ENCODE results near the gene PIP5K1B.
"Not testable (repeated sequence)": the region's sequence is repeated elsewhere in the genome, so short reads cannot be mapped to it uniquely, and the experiment has no call there.

PIP5K1B gene, protein sequence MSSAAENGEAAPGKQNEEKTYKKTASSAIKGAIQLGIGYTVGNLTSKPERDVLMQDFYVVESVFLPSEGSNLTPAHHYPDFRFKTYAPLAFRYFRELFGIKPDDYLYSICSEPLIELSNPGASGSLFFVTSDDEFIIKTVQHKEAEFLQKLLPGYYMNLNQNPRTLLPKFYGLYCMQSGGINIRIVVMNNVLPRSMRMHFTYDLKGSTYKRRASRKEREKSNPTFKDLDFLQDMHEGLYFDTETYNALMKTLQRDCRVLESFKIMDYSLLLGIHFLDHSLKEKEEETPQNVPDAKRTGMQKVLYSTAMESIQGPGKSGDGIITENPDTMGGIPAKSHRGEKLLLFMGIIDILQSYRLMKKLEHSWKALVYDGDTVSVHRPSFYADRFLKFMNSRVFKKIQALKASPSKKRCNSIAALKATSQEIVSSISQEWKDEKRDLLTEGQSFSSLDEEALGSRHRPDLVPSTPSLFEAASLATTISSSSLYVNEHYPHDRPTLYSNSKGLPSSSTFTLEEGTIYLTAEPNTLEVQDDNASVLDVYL

DNA sequence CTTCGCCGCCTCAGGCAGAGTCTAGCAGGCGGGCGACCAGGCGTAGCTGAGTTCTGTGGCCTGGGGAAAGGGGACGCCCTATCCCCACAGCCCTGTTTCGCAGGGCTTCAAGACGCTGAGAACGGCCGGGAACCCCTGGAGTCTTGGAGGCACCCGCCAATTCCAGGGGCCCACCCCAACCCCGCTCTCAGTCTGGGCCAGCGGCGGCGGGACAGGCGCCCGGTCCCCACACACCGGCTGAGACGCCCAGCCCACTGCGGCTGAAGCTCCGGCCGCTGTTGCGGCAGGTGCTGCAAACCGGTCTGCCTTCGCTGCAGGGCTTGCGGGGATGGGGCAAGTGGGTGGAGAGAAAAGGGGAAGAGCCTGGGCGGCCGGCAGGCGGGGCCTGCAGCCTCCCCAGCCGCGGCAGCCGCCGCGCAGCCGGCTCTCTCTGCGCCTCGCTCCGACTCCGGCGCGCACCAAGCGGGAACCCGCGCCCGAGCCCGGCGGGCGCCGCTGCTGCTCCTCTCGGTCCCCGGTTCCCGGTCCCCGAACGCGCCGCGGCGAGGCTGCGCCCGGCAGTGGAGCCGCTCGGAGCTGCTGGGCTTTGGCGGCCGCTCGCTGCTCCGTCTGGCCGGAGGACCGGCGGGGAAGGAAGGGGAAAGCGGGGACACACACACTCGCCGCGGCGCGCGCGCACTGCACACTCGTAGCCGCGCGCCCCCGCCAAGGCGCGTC is at the start of gene PIP5K1B:
Gene PIP5K1B, plus strand, starts transcription at position 427 of the 717 bp plus-strand sequence. CDS start 117,375 bp downstream, outside the sequence.
- DNase-seq: no peak

DNA sequence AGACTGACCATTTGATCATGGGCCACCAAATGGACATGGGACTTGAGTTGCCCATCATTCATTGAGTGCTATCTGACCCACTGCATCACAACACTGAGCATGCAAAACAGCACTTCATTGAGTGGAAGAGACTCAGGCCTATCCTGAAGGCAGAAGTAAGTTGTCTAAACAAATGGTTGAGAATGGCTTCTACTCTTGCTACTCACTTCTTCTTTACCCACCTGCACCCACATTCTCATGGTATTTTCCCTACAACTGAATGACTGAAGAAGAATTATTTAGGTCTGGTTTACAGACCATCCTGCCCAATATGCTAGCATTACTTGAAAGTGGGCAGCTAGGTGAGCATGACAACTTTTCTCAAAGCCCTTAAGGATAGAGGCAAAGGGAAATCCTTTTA is 41.0 kb upstream of the PIP5K1B start:
- DNase-seq: no peak

DNA sequence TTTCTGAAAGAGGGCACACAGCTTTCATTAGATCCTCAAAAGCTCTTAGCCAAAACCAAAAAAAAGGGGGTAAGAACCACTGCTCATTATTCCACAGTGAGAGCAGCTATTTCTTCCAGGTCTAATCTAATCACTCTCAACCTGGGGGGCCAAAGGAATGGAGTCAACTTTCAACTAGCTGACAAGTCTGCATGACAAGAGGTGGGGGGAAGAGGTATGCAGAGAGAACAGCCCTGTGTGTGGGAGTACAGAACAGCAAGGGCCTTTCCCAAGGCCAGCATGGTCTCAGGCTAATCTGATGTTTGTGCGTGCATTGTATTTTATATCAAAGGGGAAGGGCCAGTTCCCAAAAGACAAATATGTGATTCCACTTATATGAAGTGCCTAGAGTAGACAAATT is 36.9 kb upstream of the PIP5K1B start:
- DNase-seq: no peak

DNA sequence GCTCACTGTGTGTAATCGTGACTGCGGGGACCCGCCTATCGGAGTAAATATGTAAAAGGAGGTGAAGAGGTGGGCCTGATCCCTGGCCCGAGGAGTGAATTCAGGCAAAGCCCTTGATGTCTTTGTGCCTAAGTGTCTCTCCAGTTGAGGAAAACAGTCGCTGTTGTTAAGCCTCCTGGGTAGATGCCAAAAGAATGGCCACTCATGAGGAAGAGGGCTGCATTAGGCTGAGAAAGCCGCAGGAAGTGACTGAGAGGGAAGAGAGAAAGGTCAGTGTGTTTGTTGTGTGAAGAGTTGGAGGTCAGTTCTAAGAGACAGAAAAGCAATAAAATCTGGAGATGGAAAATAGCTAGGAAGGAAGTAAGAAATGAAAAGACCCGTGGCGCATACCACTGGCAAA is 35.8 kb upstream of the PIP5K1B start:
- no peak for DNase-seq

DNA sequence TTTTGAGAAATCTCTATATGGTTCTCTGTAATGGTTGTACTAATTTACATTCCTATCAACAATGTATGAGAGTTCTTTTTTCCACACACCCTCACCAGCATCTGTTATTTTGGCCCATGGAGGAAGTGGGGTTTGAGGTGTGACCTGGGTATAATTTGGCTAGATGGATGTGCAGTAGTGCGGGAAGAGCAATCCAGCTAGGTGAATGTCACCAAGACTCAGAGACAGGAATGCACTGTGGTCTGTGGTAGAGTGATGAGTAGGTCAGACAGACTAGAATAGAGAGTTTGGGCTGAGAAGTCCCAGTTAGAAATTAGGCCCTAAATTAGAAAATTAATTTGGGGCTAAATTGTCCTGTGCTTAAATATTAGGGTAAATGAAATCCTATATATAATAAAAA is 32.8 kb upstream of the PIP5K1B start:
- DNase-seq: no peak

DNA sequence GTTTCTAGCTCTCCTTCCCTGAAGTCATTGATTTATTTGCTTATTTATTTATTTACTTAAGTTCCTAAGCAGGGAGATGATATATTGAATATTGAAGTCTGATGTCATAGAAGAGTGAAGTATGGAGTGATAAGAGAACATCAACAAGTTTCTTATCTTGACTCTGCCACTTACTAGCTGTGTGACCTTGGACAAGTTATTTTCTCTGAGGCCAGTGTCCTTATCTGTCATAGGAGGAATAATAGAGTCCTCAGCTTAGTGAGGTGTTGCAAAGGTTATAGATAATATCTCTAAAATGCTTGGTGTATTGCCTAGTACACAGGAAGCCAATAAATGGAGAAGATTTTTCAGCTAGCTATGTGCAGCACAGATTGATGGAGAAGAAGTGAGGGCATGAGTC is 32.4 kb upstream of the PIP5K1B start:
- DNase-seq: no peak

DNA sequence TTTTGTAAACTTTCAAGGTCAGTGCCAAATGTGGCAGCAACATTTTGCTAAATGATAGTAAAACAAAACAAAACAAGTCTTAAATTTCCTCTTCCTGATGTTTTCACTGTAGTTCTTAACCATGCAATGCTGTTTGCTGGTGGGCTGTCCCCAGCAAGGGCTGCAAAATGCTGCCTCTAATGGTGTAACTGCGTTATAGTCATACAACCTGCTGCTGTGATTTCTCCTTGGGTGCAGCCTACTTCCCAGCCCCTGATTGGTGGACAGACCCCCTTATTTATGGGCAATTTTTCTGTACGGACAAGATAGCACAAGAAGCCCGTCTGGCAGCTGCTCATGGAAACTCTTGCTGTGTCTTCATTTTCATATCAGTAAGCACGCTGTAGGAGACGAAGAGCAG is 26.6 kb upstream of the PIP5K1B start:
- no peak for DNase-seq

DNA sequence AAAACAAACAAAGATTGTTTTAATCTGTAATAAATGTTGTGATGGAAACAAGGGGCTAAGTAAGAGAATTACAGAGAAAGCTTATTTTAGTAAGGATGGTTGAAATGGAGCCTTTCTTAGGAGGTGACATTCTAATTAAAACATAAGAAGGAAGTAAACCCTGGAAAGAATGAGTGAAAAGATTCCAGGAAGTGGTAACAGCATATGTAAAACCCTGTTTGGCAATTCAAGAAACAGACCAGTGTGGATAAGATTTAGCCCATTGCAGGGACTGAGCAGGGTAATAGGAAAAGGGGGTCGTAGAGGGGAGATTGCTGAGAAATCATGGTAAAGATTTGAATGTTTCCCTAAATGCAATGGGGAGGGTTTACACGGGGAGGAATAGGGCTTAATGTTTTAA is 21.6 kb upstream of the PIP5K1B start:
- DNase-seq: no peak

DNA sequence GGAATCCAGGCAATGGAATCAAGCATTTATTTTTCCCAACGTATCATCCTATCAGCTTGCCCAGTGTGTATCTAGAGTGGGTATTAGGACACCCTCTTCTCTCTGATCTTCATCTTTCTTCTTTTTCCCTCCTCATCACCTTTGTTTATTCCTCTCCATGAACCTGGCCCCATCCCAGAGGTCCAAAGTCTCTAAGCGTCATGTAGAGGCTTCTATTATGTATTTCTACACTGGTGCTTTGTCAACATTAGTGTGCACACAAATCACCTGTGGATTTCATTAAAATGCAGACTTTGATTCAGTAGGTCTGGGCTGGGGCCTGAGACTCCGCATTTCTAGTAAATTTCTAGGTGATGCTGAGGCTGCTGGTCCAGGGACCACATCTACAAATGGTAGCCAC is 19.8 kb upstream of the PIP5K1B start:
- DNase-seq: no peak

DNA sequence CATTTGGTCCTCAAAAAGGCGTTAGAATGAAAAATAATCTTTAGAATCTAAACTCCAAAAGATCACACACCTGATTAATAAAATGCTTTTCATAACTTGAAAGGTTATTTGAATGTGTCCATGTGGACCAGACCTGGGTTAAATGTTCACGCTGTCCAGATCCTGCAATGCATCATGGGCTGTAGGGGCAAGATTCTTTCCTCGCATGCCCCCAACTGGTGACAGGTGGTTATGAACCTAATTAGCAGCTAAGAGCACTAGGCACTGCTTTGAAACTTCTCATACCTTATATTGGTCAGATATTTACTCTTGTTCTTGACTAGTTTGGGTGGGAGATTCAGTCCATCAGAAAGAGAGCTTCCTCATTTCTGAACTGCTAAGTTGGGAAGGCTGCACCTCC is 19.3 kb upstream of the PIP5K1B start:
- DNase-seq: no peak

DNA sequence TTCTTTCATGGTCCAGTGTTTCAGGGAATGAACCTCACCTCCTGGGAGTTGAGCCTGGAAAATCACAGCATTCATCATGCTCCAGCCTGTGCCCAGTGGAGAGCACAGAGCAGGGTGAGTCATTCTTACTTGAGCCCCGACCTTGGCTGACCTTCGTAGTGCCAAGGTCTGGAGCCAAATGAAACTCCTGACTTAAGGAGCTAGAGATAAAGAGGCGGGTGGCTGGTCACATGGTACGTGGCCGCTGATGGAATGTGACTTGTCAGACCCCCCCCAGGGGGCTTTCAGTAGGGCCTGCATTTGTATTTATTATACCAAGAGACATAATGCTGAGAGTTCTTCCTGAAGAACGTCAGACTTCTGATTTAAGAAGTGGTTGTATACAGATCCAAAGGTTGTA is 15.0 kb upstream of the PIP5K1B start:
- DNase-seq: no peak

DNA sequence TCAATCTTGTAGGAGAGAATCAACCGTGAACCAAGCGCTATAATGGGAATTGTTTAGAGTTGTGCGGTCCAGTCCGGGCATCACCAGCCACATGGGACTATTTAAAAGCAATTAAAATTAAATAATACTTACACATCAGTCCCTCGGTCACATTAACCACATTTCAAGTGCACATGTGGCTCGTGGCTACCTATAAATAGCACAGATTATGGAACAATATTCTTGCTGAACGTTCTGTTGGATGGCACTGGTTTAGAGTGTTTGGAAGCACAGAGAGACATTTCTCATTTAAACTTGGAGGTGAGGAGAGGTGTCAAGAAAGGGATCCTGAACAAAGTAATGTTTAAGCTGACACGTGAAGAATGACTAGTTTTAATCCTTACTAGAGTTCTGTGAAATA is 12.5 kb upstream of the PIP5K1B start:
- DNase-seq: no peak

DNA sequence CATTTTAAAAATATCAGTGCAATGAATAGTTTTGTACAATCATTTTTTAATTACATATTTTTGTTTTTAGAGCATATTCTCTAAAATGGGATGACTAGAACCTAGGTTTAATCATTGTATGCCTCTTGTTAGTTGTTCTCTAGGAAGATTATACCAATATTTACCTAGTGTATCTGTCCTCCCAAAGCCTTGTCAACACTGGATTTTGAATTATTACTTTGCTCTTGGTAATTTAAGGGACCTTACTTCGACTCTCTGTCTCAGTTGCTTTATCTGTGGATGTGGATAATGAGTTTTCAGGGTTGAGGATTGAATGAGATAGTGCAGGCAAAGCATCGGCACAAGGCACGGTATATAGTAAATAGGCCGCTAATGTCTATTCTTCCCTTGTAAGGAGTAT is 10.9 kb upstream of the PIP5K1B start:
- no peak for DNase-seq

DNA sequence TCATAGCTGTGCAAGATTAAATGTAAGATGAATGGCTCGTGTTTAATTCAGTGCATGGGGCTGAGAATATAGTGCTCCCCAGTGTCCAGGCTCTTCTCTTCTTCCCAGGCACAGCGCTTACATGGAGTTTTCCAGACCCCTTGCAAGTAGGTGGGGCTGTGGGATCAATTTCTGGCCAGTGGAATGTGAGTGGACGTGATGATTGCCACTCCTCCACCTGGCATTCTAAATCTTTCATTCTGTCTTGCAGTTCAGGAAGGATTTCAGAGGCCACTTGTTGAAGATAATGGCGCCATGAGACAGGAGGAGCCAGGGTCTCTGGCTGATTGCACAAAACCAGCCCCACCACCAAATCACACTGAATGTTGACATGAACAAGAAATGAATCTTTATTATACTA is 7.2 kb upstream of the PIP5K1B start:
- DNase-seq: no peak

DNA sequence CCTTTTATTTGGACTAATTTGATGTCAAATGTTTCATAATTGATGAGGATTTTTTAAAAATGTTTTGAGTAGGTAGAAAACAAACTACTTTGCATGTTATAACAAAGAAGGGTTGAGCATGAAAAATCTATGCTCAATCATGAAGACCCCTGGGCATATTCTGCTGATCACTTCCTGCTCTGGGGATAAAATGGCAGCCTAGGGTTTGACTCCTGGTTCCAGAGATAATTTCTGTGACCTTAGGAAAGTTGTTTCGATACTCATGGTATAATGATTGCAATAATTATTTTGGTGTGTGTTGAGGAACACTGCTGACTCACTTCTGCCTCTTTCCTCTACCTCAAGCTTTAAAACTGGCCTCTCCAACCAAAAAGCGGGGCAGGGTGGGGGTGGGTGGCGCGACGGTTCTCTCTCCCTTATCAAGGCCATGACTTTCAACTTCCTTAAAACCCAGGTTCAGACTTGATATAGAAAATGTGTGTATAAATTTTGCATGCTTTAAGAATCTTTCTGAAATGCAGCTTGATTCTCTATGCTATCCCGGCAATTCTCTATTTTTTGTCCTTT is 6.0 kb upstream of the PIP5K1B start:
- DNase-seq: no peak

DNA sequence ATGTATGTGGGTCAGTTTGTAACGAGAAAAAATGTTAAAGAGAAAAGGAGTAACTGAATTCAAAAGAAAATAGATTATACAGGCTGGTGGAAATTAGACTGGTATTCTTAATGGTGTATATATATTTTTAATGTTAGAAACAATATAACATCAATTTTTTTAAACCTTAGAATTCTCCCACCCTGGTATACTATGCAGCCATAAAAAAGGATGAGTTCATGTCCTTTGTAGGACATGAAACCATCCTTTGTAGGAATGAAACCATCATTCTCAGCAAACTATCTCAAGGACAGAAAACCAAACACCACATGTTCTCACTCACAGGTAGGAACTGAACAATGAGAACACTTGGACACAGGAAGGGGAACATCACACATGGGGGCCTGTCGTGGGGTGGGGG is 5.4 kb upstream of the PIP5K1B start:
- not testable (repeated sequence) for DNase-seq

DNA sequence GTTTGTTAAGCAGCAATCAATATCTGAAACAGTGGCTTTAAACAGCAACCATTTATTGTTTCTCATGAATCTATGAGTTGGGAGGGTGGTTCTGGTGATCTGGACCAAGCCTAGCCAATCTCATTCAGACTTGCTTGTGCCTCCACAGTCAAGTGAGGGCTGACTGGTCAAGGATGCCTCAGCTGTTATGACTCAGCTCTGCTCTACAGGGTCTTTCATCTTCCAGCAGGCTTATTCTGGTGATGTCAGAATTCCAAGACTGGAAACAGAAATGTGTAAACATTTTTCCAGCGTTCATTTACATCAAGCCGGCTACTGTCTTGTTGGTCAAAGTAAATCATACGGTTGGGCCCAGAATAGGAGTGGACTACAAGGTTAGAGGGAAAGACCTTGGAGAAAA is 2.5 kb upstream of the PIP5K1B start:
- DNase-seq: no peak

DNA sequence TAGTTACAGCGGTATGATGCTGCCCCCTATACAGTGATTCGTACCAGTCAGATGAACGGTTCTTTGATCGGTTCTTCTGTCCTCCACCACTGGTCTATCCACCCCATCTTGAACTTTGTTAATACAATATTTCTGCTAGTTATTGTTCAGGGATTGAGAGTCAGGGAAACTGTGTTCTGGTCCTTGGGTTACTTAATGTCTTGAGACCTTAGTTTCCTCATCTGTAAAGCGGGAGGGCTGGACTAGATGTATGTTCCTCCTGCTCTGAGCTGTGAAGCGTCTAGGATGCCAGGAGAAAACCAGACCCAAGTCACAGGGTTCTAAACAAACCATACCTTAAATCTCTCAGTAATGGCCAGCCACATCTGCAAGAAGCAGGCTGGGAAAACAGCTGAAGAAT is 1.4 kb upstream of the PIP5K1B start:
- no peak for DNase-seq

DNA sequence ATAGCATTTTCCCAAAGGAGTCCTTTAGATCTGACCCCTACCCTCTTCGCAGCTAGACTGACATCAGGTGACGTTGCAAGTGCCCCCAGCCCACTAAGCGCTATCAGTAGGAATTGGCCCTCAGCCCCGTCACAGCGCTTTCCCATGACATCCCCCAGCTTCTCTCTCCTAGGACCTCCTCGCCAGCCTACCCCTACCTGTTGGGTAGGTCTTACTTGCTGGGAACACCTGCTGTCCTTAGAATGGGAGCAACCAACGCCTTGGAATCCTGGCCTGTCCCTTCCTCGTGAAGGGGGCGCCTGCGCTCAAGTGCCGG is 584 bp upstream of the PIP5K1B start:
- DNase-seq: no peak

DNA sequence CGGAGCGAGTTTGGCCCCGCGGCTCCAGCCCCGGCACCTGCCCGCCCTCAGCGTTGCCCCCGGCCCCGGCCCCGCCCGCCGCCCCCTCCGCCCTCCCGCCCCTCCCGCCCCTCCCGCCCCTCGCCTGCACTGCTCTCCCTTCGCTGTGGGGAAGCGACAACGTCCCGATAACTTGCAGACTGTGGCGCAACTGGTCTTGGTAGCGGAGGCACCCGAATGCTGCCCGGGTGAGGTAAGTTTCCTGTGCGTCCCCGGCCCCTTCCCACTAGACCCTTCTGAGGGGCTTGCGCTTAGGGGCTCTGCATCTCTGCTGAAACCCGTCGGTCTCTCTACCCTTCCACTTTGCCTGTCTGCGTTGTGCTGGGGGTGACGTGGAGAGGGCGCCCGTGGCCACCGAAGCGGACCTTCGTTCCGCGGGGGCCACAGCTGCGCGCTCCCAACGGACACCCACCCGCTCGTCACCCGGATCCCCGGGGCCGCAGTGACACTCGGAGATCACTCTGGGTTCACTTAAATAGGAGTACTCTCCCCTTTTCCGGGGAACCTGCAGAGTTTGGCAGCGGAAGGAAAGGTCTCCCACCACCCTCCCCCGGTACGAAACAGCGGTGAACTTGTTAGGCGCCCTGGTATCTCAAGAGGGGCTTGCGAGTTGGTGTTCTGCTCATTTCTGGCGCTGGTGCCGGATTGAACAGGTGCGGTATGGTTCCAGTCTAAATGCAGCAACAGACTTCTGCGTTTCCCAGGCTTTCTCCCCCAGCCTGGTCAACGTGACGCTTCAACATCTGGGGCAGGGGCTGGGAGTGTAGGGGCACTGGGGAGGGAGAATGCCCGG is 707 bp downstream of the PIP5K1B start:
- no peak for DNase-seq

DNA sequence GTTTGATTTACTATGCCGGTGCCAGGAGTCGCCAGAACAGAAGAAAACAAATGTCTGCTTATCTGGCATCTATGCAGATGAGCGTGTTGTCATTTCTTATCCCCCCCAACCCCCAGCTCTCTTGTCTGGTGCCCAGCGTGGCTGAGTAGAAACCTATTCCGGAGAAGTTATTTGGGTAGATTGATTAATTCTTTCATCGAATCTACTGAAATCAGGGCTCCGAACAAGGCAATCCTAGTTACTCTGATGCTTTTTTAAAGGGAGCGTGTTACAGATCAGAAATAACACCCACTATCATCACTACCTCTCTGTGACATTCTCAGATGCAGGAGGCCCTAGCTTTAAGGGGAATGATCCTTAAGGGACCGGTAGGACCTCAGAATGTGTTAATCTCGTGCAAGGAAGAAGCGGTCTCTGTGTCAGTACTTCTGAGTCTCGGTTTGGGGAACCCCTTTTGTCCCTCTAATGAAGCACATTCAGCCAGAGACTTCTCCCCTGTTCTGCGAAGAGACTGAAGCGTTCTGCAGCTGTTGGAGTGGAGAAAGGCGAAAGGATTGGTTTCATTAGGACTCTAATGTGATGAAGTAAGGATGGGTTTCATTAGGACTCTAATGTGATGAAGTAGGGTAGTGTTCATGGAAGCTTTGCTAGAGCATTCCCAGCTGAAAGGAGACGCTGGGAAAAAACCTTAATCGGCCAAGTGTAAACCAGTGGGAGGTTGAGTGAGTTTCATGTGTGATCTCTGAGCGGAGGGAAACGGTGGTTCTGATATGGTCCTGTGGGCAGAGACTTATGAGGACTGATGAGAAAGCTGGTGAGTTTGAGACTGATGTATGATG is 1.5 kb downstream of the PIP5K1B start:
- no peak for DNase-seq

DNA sequence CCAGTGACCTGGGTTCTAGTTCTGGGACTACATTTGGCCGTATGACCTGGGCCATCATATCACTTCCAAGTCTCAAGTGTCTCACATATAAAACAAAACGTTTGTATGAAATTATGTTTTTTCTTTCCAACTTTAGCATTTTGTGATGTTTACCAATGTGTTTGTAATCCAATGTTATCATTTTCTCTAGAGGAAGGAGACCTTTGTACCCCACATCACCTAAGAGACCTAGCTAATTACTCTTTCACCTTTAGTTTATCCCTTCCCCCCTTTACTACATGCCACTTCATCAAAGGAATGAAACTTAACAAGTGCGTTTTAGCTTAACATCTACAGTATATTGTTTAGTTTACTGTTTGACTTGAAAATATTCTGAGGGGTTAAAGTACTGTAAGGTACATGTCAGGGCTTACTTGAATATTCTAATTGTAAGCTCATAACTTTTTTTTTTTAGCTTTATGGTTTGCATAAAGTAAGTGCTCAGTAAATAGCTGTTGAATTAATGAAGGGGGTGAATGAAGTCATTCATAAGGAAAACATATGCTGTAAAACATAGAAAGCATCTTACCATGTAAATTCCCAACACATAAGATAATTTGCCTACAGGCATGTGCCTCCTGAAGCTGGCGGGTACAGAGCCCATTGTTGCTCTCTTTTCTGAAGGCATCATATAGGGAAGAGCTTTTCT is 2.9 kb downstream of the PIP5K1B start:
- DNase-seq: no peak
